Inferior parietal cortex (tissue), 1 donor: ENCODE data around the gene RDH16.

Source experiments
- DNase-seq: peaks from one replicate; pipeline ENCODE4 v3.0.0-alpha.2; 2016; ENCODE audit errors: extremely low spot score

Gene RDH16

DNA sequence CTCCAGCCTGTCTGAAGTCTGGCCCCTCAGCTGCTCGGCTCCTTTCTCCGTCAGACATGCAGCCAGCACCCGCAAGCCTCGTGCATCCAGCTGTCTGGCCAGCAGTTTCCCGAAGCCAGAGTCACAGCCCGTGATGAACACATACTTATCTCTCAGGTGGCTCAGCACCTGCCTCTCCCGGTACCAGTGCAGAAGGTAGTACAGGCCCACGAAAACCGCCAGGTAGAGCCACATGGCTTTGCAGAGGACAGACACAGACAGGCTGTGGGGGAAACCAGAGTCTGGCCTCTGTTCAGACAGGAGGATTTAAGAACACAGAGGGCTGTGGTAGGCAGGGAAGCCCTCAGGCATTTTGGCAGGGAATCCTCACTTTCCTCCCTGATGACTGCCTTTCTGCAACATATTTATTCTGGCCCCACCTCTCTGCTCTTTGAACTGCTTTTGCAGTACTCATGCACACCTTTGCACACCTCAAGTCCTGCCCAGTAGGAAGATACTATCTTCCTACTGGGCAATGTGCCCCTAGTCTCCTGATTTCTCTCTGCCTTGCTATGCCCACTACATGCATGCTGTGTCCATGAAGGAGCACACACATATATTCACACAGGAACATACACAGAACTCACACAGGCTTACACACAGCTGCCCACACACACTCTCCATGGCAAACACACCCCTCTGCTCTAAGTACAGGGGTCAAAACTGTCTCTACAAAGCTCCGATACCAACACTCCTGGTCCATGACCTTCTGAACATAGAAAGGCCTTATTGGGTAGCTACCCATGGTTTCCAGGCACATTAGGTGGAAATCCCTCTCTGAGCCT, at the start of gene RDH16:
TSS of gene RDH16 (minus strand) at position 380 of the 824 bp plus-strand sequence. CDS start at position 234, 146 bp downstream.
- no peak for DNase-seq

- no peak for DNase-seq
Measured at GRCh38 chr12:57006809-57007475, 49.5 kb upstream of the RDH16 start.

- DNase-seq: peak; percentile 33
Measured at GRCh38 chr12:57005980-57006808, 48.8 kb upstream of the RDH16 start, which contains the start of gene ZBTB39. ZBTB39 (minus strand) TSS chr12:57006546; CDS start chr12:57004917, 1,629 bp downstream.

DNA sequence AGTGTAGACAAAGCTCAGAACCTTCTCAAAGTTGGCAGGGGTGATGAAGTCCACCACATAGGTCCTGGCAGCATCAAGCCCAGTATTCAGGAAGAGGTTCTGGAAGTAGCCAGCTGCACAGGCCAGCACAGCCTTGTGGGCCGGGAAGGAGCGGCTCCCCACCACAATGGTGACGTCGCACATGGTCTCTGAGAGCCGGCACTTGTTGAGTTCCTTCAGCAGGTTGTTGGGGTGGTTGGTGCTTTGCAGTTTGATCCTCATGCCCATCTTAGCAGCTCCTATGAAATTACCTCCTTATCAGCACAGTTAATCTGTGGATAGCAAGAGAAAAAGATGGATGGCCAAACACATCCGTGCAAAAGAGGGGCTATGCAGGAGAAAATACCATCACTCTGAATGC, 47.2 kb upstream of the RDH16 start:
- no peak for DNase-seq

- DNase-seq: no peak
Measured at GRCh38 chr12:57003395-57003794, 46.0 kb upstream of the RDH16 start.

DNA sequence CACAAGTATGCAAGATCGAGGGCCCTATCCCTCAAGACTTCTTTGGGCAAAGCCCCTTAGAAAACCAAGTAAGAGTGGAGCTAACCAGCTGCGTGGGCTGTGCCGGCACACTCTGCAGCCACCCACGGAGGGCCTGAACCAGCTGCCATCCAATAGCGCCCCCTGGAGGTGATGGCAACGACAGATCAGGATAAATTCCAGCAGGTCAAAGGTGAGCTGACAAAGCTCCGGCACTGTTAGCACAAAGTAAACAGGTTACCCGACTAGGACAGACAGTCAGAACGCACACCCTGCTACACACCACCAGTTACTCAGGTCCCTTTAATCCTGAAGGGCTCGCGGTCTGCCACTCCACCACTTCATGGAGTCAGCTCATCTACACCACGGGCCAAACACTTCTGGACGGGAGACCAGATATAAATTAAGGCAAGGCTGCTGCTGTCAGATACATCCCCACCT, 44.1 kb upstream of the RDH16 start:
- DNase-seq: peak; percentile 25

DNA sequence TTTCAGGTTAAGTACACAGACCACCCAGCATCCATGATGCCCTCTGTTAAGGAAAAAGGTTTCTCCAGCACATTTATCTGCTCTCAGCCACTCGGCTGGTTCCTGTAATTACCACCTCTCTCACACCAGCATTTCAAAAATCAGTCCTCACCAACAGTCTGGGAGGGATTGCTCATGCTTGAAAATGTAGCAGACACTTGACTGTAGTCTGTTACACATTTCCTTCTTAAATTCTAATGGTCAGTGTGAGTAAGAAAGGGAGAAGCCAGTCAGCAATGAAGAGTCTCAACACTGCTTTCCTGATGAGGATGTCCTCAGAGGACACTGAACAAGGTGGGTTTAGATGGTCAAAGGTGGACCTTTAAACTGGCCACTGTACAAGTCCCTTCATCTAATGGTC, 43.0 kb upstream of the RDH16 start:
- no peak for DNase-seq

DNA sequence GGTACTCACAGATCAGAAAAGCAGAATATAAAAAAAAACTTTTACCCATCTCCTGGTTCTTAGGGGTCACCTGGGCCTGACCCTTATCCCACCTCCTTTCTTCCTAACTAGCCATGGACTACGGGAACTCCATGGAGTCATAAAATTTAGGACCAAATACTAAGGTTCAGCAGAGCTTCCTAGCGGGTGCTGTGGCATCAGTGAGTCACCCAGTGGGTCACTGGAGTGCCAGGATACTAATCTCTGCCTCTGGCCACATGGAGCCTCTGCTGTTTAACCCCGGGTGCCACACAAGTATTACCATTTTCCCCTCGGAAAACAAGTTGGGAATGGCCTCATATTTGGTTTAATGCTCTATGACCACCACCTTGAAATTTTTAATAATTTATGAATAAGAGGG, 42.0 kb upstream of the RDH16 start:
- no peak for DNase-seq

DNA sequence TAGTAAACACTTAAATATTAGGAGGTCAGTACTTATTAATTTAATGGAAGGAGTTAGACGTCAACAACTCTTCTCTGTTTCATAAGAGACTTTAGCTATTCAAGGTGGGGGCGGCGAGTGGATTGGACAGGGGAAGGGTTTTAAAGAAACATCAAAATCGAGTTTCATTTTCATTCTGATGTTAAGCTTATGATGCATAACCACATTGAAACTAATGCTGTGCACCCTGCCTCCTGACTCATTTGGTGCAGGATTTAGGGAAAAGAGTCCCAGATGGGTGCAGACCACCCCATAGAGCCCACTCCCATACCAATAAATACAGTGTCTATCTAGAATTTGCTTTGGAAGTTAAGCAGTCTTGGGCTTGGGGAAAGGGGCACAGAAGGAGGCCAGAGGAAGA, 41.6 kb upstream of the RDH16 start:
- DNase-seq: no peak

GRCh38 chr12:56998316-56998715, 40.9 kb upstream of the RDH16 start:
- DNase-seq: no peak

DNA sequence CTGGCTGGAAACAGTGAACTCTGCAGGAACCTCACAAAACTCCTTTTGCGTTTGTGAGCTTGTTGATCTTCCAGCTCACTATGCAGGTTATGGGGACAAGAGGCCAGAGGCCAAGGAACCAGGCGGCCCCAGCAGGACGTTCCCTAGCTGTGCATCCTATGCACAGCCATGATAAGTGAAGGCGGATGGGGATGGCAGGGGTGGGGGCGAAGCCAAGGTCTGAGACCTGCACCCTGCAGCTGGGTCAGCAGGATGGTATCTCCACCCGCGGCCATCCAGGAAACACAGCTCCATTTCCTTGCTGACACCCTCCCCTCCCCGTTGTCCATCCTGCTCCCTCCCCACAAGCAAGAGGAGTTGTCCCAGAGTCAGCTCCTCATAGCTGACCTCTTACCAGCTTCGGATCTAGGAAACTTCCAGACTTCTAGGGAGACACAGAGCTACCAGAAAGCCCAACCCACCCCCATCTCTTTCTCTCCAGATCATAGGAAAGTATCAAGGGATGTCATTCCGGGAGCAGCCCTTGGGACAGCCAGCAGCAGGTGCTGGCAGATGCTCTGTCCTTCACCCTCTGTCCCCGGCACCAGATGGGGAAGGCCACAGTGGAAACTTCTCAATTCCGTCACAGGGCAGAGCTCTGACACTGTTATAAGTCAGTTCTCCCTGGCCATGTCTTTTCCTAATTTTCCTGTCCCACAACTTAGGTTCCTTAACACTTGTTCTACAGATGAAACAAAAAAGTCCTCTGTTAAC, 39.6 kb upstream of the RDH16 start:
- no peak for DNase-seq

- DNase-seq: no peak
Measured at GRCh38 chr12:56995930-56996496, 38.6 kb upstream of the RDH16 start.

GRCh38 chr12:56995201-56995929, 38.0 kb upstream of the RDH16 start:
- DNase-seq: no peak

GRCh38 chr12:56994231-56994746, 36.9 kb upstream of the RDH16 start:
- DNase-seq: no peak

DNA sequence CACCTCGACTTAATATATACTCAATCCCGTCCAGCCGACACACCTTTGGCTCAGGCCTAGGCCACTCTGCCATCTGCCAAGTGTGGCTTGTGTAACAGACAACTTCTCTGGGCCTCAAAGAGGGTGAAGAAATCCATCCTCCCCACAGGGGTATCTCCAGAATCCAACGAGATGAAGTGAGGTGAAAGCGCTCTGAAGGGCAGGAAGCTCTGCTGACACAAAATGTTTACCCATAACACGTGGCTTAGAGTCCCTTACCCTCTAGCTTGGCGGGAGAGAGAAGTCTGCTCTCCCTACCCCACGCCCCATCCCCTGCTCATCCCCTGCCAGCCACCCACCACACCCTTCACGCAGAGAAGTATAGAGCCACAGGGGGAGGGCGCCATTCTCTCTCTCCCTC, 35.9 kb upstream of the RDH16 start:
- DNase-seq: no peak

GRCh38 chr12:56991319-56992246, 34.2 kb upstream of the RDH16 start:
- no peak for DNase-seq

DNA sequence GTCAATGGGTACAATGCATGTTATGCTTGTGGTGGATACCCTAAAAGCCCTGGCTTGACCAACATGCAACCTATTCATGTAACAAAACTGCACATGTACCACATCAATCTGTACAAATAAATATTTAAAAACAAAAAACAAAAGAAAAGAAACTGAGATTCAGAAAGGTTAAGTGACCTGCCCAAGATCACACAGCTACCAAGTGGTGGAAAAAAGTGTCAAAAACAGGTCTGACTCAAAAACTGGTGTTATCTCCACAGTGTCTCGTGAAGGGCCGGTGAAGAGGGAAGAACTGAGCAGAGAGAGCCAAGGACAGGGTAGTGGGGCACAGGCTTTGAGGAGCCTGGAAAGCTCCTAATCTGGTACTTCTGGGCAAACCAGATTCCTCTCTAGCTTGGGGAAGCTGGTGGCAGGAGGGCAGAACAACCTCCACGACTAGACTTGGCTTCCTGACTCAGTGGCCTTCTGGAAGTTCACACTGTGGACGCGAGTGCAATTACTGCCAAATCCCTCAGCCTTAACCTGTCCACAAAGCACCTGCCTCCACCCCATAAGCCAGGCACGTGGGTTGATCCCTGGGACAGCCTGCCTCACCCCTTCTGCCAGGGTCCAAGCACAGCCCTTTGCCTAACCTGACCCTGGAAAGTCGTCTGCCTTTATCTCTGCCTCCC, 33.4 kb upstream of the RDH16 start:
- no peak for DNase-seq

- no peak for DNase-seq
Measured at GRCh38 chr12:56989861-56990610, 32.6 kb upstream of the RDH16 start.
